Esophagus squamous epithelium (tissue), 4 donors: ENCODE results near the gene MAP1LC3B.

Source experiments
- CTCF ChIP-seq, 6 experiments: fragments of 450-650 bp in 4 of 6; fragments of 200-600 bp in 2 of 6; sonication (generic) in 2 of 6; IDR thresholded peaks; one replicate each; pipeline ENCODE4 v1.5.1; 2016 to 2019; ENCODE audit warnings: antibody characterized with exemption in 6 of 6, mild to moderate bottlenecking in 4 of 6, moderate library complexity in 4 of 6
- POLR2A ChIP-seq, 4 donors: fragments of 450-650 bp; IDR thresholded peaks; one replicate each; pipeline ENCODE4 v1.6.1; 2017; ENCODE audit warnings: antibody characterized with exemption in 4 of 4, mild to moderate bottlenecking in 4 of 4, moderate library complexity in 3 of 4

GRCh38 chr16:87363771-87364455, 28.2 kb upstream of the MAP1LC3B start:
- no peak for TF ChIP-seq CTCF (IDR thresholded peaks at IDR 0.05)
- TF ChIP-seq POLR2A (IDR thresholded peaks at IDR 0.05), result no peak
